ENCODE measurements around the gene DLX4.

DNA sequence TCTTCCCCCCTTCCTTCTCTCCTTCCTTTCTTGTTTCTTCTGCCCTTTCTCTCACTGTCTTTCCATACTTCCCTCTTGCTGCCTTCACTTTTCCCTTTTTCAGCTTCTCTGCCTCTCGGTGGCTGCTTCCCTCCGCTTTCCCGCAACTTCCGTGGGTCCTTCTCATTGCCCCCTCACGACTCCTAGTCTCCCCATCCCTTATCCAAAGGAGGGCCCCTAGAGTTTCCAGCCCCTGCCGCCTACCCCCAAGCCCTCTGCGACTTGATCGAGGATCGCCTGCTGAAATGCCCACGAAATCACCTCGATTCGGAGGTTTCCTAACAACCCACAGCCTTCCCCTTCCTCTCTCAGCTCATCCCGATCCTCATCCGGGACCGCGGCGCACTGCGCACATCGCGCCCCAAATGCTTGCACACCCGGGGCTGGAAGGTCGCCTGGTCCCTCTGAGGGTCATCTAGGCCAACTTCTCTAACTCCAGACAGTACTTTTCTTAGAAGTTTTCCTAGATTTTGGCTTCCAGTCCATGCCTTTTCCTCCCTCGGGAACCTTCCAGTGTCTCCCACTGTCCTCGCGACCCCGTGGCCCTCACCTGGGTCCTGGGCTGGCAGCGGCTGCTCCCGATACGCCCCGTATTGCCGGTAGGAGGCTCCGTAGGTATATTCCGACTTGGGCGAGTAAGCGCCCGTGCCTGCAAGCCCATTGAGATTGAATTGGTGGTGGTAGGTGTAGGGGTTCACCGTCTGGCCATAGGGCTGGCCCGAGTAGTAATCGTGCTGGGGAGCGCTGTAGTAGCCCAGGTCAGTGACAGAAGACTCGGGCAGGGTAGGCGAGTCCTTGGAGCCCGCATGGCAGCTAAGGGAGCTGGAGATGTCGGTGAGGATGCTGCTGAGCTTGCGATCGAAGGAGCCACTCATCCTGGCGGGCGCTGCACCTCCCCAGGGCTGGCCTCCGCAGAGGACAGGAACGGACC is 25.4 kb downstream of the DLX4 start:
- TF ChIP-seq CTCF (IDR thresholded peaks at IDR 0.05) (no peak), POLR2AphosphoS5 (IDR thresholded peaks at IDR 0.05) (no peak), EP300 (IDR thresholded peaks at IDR 0.05) (no peak)
